Liver (tissue), 3 donors: ENCODE measurements around the gene RALGAPB.
"Not testable (repeated sequence)": the region's sequence is repeated elsewhere in the genome, so short reads cannot be mapped to it uniquely, and the experiment has no call there.

Experiments
- CTCF ChIP-seq: fragments of 150-350 bp; IDR thresholded peaks from 2 replicates; pipeline ENCODE4 v1.5.1; 2017; ENCODE audit warnings: improper control_type of control experiment, low read depth, low read length; ENCODE audit not compliant: missing input control
- SP1 ChIP-seq: IDR thresholded peaks from 2 replicates; pipeline ENCODE4 v1.6.1; 2018; ENCODE audit warnings: antibody characterized with exemption, mild to moderate bottlenecking
- donor health status: healthy.
- donor health status: healthy.

GRCh38 chr20:38511726-38512125 is 39.1 kb downstream of the RALGAPB start:
- TF ChIP-seq CTCF, SP1: not testable (repeated sequence)
